K562 (cell line): ENCODE results near the gene MYOZ1. TPM values are rescaled to one million over a fixed set of nuclear protein-coding genes. Genes with fewer than 3 reads are reported as not detected.
"Not testable (repeated sequence)": the region's sequence is repeated elsewhere in the genome, so short reads cannot be mapped to it uniquely, and the experiment has no call there.

Source experiments
- ATAC-seq: fragments of 200-7000 bp; cut with Tn5 transposase; 3 replicates; pipeline ENCODE4 v1.9.1; 2020; ENCODE audit warnings: moderate library complexity
- BruUV-seq: library from RNA; stranded (reverse); fragments of 400-500 nt; replicated peaks from 2 replicates; lab custom pipeline; 2021; lab: Mats Ljungman, UMichigan
- CTCF ChIA-PET: fragments of 300-600 bp; formaldehyde crosslinking; extraction: SDS; loops from one replicate; lab custom pipeline; 2021; ENCODE audit warnings: low intra/inter-chr PET ratio; lab: Yijun Ruan, JAX
- POLR2A ChIA-PET: fragments of 300-600, 350-650 bp; sonication (Branson Sonifier 250); formaldehyde crosslinking; extraction: SDS; loops from one replicate; lab custom pipeline; 2021; ENCODE audit warnings: antibody characterized with exemption, inconsistent platforms; lab: Yijun Ruan, JAX
- DNase-seq, 4 experiments: peaks; one replicate each; pipeline versions ENCODE4 v3.0.0 to v3.0.0-alpha.2; 2011 to 2018; ENCODE audit warnings: low spot score in 3 of 4, mixed read lengths in 3 of 4; ENCODE audit errors: extremely low read depth in 1 of 4
- FAIRE-seq: peaks from 2 replicates; lab custom pipeline; 2011; peaks lifted over from hg19 to GRCh38; lab: Jason Lieb, UNC
- H2AFZ ChIP-seq: 2 replicates; pipeline ENCODE4 v1.6.0; 2011; ENCODE audit warnings: low read depth, low read length, control low read depth, inconsistent platforms
- H3K27ac ChIP-seq: fragments of 200-600 bp; 3 replicates; pipeline ENCODE4 v1.8.0; 2011; ENCODE audit warnings: low read depth, mild to moderate bottlenecking, control low read depth, inconsistent platforms, low read length, moderate library complexity, mixed read lengths; ENCODE audit errors: extremely low read depth
- H3K27me3 ChIP-seq, 2 experiments: fragments of 300-600 bp in 1 of 2; 2 replicates in 1 of 2; 3 replicates in 1 of 2; pipeline versions ENCODE4 v1.6.0 to v1.8.0; 2011; ENCODE audit warnings: inconsistent platforms in 2 of 2, low read length in 2 of 2, mild to moderate bottlenecking in 1 of 2, mixed read lengths in 1 of 2, moderate library complexity in 1 of 2; ENCODE audit not compliant: control insufficient read depth in 2 of 2, insufficient read depth in 2 of 2
- H3K36me3 ChIP-seq: fragments of 300-600 bp; 3 replicates; pipeline ENCODE4 v1.8.0; 2011; ENCODE audit warnings: mild to moderate bottlenecking, low read length, inconsistent platforms; ENCODE audit not compliant: control insufficient read depth, insufficient read depth
- H3K4me1 ChIP-seq, 2 experiments: fragments of 200-600 bp in 1 of 2; replicated peaks in 1 of 2; 2 replicates in 1 of 2; 3 replicates in 1 of 2; pipeline versions ENCODE4 v1.5.1 to v1.8.0; 2011; ENCODE audit warnings: inconsistent platforms in 2 of 2, low read length in 2 of 2, mild to moderate bottlenecking in 1 of 2, mixed read lengths in 1 of 2, moderate library complexity in 1 of 2; ENCODE audit not compliant: control insufficient read depth in 2 of 2, insufficient read depth in 2 of 2
- H3K4me2 ChIP-seq: 2 replicates; pipeline ENCODE4 v1.6.1; 2011; ENCODE audit warnings: low read length, control low read depth, inconsistent platforms, mixed read lengths; ENCODE audit not compliant: insufficient read depth
- H3K4me3 ChIP-seq: fragments of 200-600 bp; sonication (generic), shearing (Covaris generic); 2 replicates; pipeline ENCODE4 v1.5.1; 2016; ENCODE audit warnings: control low read depth, inconsistent platforms
- H3K79me2 ChIP-seq: fragments of 200-600 bp; 3 replicates; pipeline ENCODE4 v1.8.0; 2011; ENCODE audit warnings: low read length, inconsistent platforms; ENCODE audit not compliant: control insufficient read depth, insufficient read depth
- H3K9ac ChIP-seq, 2 experiments: 2 replicates each; pipeline versions ENCODE4 v1.6.0 to v1.6.1; 2011; ENCODE audit warnings: low read depth in 2 of 2, low read length in 2 of 2, control low read depth in 1 of 2, inconsistent platforms in 1 of 2, mild to moderate bottlenecking in 1 of 2, mixed read lengths in 1 of 2; ENCODE audit not compliant: insufficient read depth in 1 of 2
- H3K9me1 ChIP-seq: one replicate; pipeline ENCODE4 v1.6.0; 2011; ENCODE audit warnings: inconsistent platforms, mild to moderate bottlenecking, low read length, moderate library complexity; ENCODE audit not compliant: control insufficient read depth, insufficient read depth
- H3K9me3 ChIP-seq: replicated peaks from 2 replicates; pipeline ENCODE4 v1.5.1; 2011; ENCODE audit warnings: low read depth, low read length, inconsistent platforms; ENCODE audit not compliant: control insufficient read depth, insufficient read depth
- H4K20me1 ChIP-seq: replicated peaks from 2 replicates; pipeline ENCODE4 v1.6.1; 2011; ENCODE audit warnings: low read length, inconsistent platforms, mixed read lengths; ENCODE audit not compliant: control insufficient read depth, insufficient read depth
- BCOR ChIP-seq: fragments of 450-650 bp; IDR thresholded peaks from 2 replicates; pipeline ENCODE4 v1.6.1; 2016
- HDAC2 ChIP-seq: fragments of 450-650 bp; IDR thresholded peaks from 2 replicates; pipeline ENCODE4 v1.6.1; 2016; ENCODE audit warnings: mild to moderate bottlenecking
- KDM1A ChIP-seq, 2 experiments: fragments of 450-650 bp; IDR thresholded peaks; 2 replicates each; pipeline ENCODE4 v1.6.1; 2016; ENCODE audit warnings: mild to moderate bottlenecking in 2 of 2
- NFIC ChIP-seq: fragments of 450-650 bp; IDR thresholded peaks from 2 replicates; pipeline ENCODE4 v1.6.1; 2017; ENCODE audit warnings: mild to moderate bottlenecking, inconsistent platforms
- RBM25 ChIP-seq: fragments of 200-400 bp; formaldehyde crosslinking; IDR thresholded peaks from 2 replicates; pipeline ENCODE4 v1.6.1; 2018; ENCODE audit warnings: low read length, low read depth, moderate library complexity; ENCODE audit not compliant: severe bottlenecking
- SMARCA5 ChIP-seq: fragments of 450-650 bp; IDR thresholded peaks from 2 replicates; pipeline ENCODE4 v1.6.1; 2016
- TCF3 ChIP-seq: sonication (generic); formaldehyde crosslinking; IDR thresholded peaks from 2 replicates; pipeline ENCODE4 v1.4.0; 2020; ENCODE audit warnings: mild to moderate bottlenecking, missing genetic modification reagents
- WGBS: fragments of 100-300 bp; shearing (Covaris generic); methylation state at CpG from one replicate; pipeline ENCODE4 v1.1.6; 2016; ENCODE audit warnings: low coverage, mixed read lengths; ENCODE audit not compliant: insufficient coverage; ENCODE audit errors: missing lambda C conversion rate; 5-methylcytosine and 5-hydroxymethylcytosine counted together
- in situ Hi-C: fragments of 300-500 bp; cut with MboI; formaldehyde crosslinking; loops from 4 replicates; pipeline ENCODE4 v1.15.0; 2018; ENCODE audit warnings: inconsistent platforms, mixed read lengths
- intact Hi-C: fragments of 100-400 bp; cut with micrococcal nuclease; formaldehyde crosslinking; loops from 2 replicates; pipeline ENCODE4 v1.14.2; 2022
- polyA plus RNA-seq, 8 experiments: library from polyadenylated mRNA; depleted of rRNA in 4 of 8; stranded (reverse) in 5 of 8; unstranded in 3 of 8; fragments of >200 nt; fragmentation: Nextera tagmentation in 2 of 8; fragmentation: Illumina TruSeq in 1 of 8; extraction: Ambion mirVana in 2 of 8; extraction: Trizol in 1 of 8; gene quantifications; 2 replicates each; pipeline versions ENCODE4 v1.2.1 to v1.2.3, GENCODE V29; 2011 to 2014; ENCODE audit warnings: inconsistent platforms in 1 of 8, missing spikeins in 1 of 8
- total RNA-seq, 7 experiments: library from RNA; depleted of rRNA in 6 of 7; stranded (reverse); fragments of >200 nt in 6 of 7; fragmentation: Illumina TruSeq in 2 of 7; extraction: Trizol in 2 of 7; gene quantifications; 2 replicates each; pipeline versions ENCODE4 v1.2.1 to v1.2.3, GENCODE V29; 2011 to 2021; ENCODE audit warnings: low replicate concordance in 1 of 7

MYOZ1 gene
- total and polyA plus RNA-seq, 9 of the 15 experiments (the other 6 are each of a cell fraction or from before 2014, with no cell fraction given) = 0.03 to 0.18 (median 0.07) TPM; not detected in 5

DNA sequence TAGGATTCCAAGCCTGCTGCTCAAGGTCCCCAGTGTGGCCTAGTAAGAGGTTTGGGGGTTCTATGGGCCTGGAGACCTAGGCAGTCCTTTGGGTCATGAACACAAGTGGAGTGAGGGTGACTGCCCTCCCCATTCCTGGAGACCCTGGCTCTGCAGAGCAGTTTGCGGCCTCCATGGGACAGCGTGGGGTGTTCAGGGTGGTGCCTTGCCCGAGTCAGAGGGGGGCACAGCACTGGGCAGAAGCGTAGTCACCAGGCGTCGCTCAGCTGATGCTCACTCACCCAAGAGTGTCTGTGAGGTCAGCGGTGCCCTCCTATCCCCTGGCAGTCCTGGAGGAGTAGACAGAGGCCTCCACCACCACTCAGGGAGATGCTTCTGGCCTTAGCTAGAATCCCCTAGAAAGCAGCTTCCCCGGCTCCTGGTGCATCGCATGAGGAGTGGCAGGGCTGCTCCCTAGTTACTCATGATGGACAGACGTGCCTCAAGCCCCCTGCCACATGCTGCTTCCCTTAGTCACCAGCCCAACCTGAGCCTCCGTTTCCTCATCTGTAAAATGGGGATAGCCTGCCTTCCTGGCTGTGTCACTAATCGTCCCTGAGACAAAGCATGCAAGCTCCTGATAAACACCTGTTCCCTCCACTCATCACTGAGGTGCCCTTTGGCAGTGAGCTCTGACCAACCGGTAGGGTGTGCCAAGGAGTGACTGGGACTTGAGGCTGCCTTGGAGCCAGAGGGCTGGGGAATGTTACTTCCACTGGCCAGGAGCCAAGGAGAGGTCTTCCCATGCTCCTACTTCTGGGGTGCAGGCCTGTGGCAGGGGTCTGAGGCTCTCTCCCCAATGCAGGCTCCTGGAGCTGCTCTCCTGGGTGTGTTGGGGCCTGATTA, 23.1 kb upstream of the MYOZ1 start:
- in situ Hi-C loops, intact Hi-C loops, FAIRE-seq, H4K20me1 ChIP-seq, H3K4me2 ChIP-seq, H3K27ac ChIP-seq, H3K4me3 ChIP-seq, H3K79me2 ChIP-seq, CTCF ChIA-PET, H3K9ac ChIP-seq, POLR2A ChIA-PET, BruUV-seq, DNase-seq, H3K36me3 ChIP-seq, H3K9me1 ChIP-seq, H3K9me3 ChIP-seq, ATAC-seq, H2AFZ ChIP-seq, H3K27me3 ChIP-seq: not testable (repeated sequence)
- 64% methylated on average over 12 of the region's 13 CpGs for WGBS
- TF ChIP-seq TCF3 (peak; percentile 33; the same call in 1 of the 2 replicates), HDAC2 (peak; percentile 24; the same call in 1 of the 2 replicates), RBM25 (peak; percentile 78), NFIC (peak; percentile 72), SMARCA5 (0 out of 2 replicates have a peak, but pooled peaks have one; percentile 42), BCOR (peak; percentile 79), KDM1A (IDR thresholded peaks at IDR 0.05) (peak; percentile 24 to 70; a peak in 2 of 4 replicates)
- peaks cover 3 to 17% of the 10 kb centered on the region in 2 experiments; a peak in 4 of 5 replicates for H3K4me1 ChIP-seq

DNA sequence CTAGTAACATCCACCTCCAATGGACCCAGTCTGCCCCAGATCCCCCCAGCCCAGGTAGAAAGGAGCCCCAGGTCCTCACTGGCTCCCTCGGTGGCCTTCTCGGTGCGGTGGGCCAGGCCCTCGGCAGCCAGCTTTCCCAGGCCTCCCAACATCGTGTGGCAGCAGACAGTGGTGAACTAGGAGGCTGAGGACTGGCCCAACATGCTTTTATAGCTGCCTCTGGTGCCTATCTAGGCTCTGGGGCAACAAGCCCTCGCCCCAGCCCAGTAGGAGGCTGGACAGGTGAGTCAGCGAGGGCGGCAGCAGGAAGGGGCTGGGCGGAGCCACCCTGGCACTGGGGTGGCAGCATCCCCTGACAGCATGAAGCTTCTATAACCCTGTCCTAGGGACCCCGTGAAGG, 22.3 kb upstream of the MYOZ1 start:
- FAIRE-seq, BruUV-seq, H3K36me3 ChIP-seq, intact Hi-C loops, H3K27me3 ChIP-seq, H4K20me1 ChIP-seq, H3K79me2 ChIP-seq, H3K4me3 ChIP-seq, CTCF ChIA-PET, in situ Hi-C loops, POLR2A ChIA-PET, H2AFZ ChIP-seq, DNase-seq, H3K4me2 ChIP-seq, H3K9ac ChIP-seq, ATAC-seq, H3K9me1 ChIP-seq, H3K9me3 ChIP-seq, H3K27ac ChIP-seq: not testable (repeated sequence)
- WGBS = 74% methylated on average over 7 of the region's 10 CpGs
- H3K4me1 ChIP-seq = peaks cover 3 to 17% of the 10 kb centered on the region in 2 experiments; a peak in 4 of 5 replicates
